Mesenteric fat pad (tissue), 1 donor: ENCODE data around the gene STAG3. TPM values are rescaled to one million over a fixed set of nuclear protein-coding genes. Genes with fewer than 3 reads are reported as not detected.
"Not testable (repeated sequence)": the region's sequence is repeated elsewhere in the genome, so short reads cannot be mapped to it uniquely, and the experiment has no call there.

Experiments
- DNase-seq: peaks from one replicate; pipeline ENCODE4 v3.0.0-alpha.2; 2020; ENCODE audit warnings: low spot score
- long read RNA-seq: library from polyadenylated mRNA; unstranded; transcript quantifications from one replicate; pipeline ENCODE4 v2.0.0, GENCODE V29; 2020
- total RNA-seq: library from RNA; stranded (reverse); fragmentation: NEBNext Ultra II Directional; extraction: Animal tissue kit (Norgen Biotek cat#: 25700); gene quantifications from one replicate; pipeline ENCODE4 v1.2.1, GENCODE V29; 2021
- donor health status: DM: yes; HTN: yes; CAD: no.

The STAG3 gene
- total RNA-seq: 0.45 TPM
- long read RNA-seq, partial matches to known transcripts: 0 of 9 reads
- long read RNA-seq, other reads (novel, unspliced or antisense): 8 of 9 reads

DNA sequence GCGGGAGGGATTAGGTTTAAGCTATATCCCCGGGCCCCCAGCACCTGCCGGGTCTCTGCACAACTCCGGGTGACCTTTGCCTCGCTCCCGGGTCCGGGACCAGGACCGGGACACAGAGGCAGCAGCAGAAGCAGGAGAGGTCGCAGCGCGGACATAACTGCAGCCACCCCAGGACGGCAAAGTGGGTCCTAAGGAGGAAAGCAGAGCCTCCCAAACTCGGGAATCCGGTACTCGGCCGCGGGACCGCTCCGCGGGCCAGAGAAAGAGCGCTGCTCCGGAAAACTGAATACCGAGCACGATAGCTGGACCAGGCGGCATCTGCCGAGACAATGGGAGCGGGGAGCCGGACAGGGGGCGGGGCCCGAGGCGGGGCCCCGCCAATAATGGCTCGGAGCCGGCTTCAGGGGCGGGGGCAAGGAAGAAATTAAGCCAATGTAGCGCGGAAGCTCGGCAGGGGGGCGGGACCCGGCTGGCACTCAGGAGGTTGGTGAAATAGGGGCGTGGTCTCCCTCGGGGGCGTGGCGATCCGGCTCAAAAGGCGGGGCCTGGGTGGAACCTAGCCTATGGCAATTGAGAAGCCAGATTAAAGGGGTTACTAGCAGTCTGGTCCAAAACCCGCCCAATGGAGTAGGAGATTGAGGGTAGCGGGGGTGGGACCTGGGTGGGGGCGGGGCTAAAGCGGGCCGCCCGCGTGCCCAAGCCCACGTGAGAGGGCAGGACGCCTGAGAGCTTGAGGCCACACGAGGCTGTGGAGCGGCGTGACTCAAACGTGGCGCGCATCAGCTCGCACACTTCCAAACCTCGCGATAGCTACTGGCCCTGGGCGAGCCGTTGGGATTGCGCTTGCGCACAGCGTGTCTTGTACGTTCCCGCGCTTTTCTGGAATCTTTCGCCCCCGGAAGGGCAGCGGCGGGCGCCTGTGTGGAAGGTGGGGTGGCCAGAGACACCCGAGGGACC, at the start of gene STAG3, which contains the start of gene GPC2:
STAG3 (plus strand) TSS at position 874 of the 957 bp plus-strand sequence. CDS start 2,639 bp downstream, outside the sequence.
GPC2 (minus strand) TSS at position 337 of the 957 bp plus-strand sequence; CDS start at position 155, 182 bp downstream.
- DNase-seq: peak; percentile 98

- DNase-seq: no peak
Observed at GRCh38 chr7:100128637-100128963, 49.1 kb upstream of the STAG3 start.

DNA sequence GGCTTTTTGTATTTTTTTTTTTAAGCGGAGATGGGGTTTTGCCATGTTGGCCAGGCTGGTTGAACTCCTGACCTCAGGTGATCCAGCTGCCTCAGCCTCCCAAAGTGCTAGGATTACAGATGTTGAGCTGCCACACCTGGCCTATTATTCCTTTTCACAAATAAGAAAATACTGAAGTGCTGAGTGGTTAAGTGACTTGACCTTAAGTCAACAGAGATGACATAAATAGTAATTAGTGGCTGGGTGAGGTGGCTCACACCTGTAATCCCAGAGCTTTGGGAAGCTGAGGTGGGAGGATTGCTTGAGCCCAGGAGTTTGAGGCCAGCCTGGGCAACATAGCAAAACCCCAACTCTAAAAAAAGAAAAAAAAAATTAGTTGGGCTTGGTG, 47.5 kb upstream of the STAG3 start:
- DNase-seq: not testable (repeated sequence)

DNA sequence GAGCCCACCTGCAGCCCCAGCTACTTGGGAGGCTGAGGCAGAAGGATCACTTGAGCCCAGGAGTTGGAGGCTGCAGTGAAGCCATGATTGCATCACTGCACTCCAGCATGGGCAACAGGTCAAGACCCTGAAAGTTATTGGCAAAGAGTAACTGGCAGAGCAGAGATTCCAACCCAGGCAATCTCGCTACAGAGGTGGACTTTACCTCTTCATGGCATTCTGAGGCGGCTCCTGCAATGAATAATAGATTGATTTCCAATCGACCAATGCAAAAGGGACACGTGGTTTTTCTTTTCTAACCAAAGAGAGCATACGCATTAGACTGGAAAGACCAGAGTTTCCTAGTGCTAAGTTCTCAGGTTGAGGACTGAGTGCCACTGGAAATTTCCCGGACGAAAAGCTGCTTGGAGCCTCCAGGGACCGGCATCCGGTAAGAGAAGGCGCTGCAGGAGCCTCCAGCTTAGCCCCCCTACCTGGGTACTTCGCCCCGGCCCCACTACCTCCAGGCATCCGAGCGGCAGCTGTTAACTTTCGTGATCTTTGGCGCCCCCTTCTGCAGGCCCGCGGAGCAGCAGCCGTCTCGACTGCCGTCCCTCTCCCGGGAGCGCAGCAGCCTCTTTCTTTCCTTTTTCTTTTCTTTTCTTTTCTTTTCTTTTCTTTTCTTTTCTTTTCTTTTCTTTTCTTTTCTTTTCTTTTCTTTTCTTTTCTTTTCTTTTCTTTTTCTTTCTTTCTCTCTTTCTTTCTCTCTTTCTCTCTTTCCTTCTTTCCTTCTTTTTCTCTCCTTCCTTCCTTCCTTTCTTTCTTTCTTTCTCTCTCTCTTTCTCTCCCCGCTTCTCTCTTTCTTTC, 46.9 kb upstream of the STAG3 start:
- DNase-seq: peak; percentile 93

DNA sequence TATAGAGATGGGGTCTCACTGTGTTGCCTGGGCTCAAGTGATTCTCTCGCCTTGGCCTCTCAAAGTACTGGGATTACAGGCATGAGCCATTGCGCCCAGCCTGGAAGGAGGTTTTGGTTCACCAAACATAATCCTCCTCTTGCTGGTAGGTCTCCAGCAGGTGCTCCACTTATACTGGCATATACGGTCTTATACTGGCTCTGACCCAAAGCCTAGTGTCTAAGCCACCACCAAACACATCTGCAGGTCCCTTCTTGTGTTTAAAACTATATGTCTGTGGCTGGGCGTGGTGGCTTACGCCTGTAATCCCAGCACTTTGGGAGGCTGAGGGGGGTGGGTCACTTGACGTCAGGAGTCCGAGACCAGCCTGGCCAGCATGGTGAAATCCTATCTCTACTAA, 45.6 kb upstream of the STAG3 start:
- no peak for DNase-seq

DNA sequence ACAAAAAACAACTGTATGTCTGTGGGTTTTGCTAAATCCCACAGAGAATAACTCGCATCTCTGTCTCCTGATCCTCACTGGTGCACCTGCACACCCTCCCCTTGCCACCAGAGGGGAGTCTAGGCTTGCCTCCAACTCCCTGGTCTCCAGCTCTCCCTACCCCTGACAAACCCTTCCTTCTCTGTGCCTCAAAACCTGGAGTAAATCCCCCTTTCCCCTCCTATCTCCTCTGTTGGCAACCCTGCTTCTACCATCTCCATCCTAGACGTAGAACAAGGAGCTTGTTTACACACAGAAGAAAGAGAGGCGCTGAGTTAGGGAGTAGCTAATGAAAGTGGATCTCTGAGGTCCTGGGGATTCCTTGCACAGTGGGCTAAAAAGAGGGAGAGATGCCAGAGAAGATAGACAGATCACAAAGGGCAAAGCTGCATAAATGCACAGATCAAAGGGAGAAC, 45.0 kb upstream of the STAG3 start:
- DNase-seq: no peak

DNA sequence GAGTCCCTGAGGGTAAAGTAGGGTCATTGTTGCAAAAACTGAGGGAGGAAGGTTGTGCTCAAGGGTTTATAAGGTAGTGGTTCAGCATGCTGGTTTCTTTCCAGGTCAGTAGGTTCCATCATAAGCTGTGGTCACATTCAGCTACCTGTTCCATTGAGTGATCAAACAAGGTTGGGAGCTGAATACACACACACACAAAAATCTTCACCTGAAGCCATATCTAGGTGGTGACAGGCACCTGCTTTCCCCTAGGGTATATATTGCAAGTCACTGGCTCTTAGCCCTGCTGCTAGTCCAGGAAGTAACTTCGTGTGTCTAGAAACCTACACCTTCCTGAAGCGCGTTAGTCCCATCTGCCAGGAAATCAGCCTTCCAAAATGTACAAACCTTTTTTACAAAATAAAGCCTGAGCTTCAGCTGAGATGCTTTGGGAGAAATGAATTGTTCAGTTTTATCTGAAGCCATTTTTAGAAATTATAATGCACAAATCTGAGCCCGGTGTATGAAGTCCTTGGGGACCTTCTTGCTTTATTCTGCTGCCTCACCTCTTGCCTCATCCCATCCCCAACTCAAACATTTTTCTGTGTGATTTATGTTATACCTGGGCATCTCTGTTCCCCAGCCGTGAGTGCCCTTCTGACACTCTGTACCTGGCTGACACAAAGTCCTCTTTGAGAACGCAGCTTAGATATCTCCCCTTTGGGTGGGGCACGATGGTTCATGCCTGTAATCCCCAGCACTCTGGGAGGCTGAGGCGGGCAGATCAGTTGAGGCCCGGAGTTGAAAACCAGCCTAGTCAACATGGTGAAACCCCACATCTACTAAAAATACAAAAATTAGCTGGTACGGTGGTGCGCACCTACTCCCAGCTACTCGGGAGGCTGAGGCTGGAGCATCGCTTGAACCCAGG, 39.6 kb upstream of the STAG3 start:
- no peak for DNase-seq

GRCh38 chr7:100141555-100141949, 36.2 kb upstream of the STAG3 start:
- DNase-seq: no peak

GRCh38 chr7:100142461-100142860, 35.3 kb upstream of the STAG3 start:
- DNase-seq: no peak

DNA sequence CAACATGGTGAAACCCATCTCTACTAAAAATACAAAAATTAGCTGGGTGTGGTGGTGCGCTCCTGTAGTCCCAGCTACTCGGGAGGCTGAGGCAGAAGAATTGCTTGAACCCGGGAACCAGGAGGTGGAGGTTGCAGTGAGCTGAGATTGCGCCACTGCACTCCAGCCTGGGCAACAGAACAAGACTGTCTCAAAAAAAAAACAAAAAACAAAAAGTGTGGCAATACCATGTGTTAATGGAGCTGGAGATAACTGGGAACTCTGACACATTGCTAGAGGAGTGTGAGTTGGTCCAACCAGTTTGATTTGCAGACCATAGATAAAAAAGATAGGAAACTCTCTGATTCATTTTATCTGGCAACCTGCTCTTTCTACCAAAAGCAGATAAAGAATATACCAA, 31.4 kb upstream of the STAG3 start:
- not testable (repeated sequence) for DNase-seq

DNA sequence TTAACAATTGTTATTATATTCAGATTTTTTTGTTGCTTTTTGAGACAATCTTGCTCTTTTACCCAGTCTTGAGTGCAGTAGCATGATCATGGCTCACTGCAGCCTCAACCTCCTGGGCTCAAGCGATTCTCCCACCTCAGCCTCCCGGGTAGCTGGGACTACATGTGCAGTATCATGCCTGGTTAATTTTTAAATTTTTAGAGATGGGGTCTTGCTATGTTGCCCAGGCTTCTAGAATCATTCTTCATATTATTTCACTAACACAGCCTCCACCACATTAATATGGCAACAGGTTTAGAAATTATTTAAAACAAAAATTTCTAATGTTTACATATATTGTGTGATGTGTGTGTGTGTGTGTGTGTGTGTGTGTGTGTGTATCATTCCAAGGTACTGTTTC, 30.4 kb upstream of the STAG3 start:
- DNase-seq: no peak

DNA sequence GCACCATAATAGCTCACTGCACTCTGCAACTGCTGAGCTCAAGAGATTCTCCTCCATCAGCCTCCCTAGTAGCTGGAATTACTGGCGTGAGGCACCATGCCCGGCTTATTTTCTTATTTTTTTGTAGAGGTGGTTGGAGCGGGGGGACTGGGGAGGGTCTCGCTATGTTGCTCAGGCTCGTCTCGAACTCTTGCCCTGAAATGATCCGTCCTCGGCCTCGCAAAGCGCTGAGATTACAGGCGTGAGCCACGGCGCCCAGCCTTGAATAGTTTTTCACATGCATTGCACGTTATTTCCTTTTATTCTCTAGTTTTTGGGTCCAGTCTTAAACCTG, 29.5 kb upstream of the STAG3 start:
- DNase-seq: no peak

GRCh38 chr7:100148559-100149328, 29.0 kb upstream of the STAG3 start, which contains the start of gene LAMTOR4:
TSS of gene LAMTOR4 (plus strand) at chr7:100148918. CDS start at chr7:100148973, 55 bp downstream.
- peak; percentile 99 for DNase-seq

DNA sequence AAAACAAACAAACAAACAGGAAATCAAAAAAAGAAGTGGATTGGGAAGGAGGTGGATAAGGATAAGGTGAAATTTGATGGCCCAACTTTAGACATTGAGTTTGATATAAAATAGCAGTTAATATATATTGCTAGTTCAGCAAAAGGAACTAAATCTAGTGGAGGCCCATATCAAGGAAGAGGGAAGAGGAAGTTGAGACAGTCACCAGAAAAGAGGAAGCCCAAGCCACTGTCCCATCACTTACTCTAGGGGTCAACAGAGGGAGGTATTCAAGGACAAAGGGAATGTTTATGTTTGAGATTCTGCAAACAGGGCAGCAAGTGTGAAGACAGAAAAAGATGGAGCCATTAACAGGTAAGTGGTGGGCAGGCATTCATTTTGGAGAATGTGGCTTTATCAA, 25.3 kb upstream of the STAG3 start:
- DNase-seq: no peak

DNA sequence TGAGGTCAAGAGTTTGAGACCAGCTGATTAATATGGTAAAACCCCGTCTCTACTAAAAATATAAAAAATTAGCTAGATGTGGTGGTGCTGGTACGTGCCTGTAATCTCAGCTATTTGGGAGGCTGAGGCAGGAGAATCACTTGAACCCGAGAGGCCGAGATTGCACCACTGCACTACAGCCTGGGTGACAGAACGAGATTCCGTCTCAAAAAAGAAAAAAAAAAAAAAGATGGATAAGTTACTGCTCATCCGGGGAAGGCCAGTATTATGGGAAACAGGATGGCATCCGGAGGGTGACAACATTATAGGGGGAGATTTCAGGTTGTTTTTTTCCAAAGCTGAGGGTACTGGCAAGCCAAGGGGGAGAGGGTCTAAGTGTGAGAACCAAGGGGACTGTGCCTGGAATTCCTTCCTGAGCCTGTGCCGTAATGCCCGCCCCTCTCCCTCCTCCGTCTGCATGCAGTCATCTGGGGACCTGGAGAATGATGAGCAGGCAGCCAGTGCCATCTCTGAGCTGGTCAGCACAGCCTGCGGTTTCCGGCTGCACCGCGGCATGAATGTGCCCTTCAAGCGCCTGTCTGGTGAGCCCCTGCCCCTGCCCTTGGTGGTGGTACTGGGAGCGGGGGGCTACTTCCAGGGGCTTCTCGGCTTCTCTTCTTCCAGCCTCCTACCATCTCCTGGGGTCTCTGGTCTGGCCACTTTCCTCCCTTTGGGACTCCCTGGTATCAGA, 24.6 kb upstream of the STAG3 start:
- DNase-seq: no peak

DNA sequence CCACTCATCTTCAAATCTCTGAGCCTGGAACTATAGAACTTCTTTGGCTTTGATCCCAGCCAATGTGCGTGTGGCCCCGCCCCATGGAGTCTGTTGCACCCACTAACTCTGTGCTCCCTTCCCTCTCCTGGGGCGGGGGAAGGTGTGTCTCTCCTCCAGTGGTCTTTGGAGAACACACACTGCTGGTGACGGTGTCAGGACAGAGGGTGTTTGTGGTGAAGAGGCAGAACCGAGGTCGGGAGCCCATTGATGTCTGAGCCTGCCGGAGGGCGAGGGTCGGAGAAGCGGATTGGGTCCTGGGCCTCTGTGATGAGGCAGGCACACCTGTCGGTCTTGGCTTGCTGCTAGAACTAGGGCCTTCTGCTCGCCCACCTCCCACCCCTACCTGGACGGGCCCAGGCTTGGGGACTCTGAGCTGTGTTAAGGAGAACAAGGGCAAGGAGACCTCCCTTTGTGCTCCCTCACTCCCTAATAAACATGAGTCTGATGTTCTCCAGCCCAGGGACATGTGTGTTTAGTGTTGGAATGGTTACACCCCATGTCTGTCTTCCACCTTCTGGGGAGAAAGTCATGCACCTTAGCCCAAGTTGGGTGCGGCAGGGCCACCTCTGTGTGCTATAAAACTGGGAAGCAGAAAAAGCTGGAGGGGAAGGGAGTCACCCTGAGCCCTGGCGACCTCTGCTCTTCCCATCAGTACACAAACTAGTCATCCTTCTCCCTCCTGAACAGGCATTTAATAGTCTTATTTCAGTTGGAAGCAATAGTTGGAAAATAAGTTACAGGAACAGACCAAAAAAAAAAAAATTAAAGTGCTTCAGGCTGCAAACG, 23.8 kb upstream of the STAG3 start:
- no peak for DNase-seq

- no peak for DNase-seq
Observed at GRCh38 chr7:100154651-100155491, 22.8 kb upstream of the STAG3 start.
